RWPE2 (cell line): ENCODE results near the gene MEIOSIN.

ENCODE experiments used
- ATAC-seq: fragments of 200-7000 bp; cut with Tn5 transposase; 3 replicates; pipeline ENCODE4 v1.9.1; 2021; ENCODE audit warnings: low read depth
- DNase-seq: peaks from one replicate; pipeline ENCODE4 v3.0.0-alpha.2; 2020; ENCODE audit warnings: low spot score
- H3K27ac ChIP-seq: fragments of 450-650 bp; 2 replicates; pipeline ENCODE4 v1.5.1; 2017; ENCODE audit warnings: mild to moderate bottlenecking; ENCODE audit not compliant: poor library complexity, severe bottlenecking
- H3K27me3 ChIP-seq: fragments of 250-450 bp; sonication (Bioruptor Pico); 2 replicates; pipeline ENCODE4 v1.5.1; 2021; ENCODE audit warnings: mild to moderate bottlenecking, moderate library complexity; ENCODE audit not compliant: insufficient read depth, poor library complexity, severe bottlenecking
- H3K36me3 ChIP-seq: fragments of 250-450 bp; sonication (Bioruptor Pico); 2 replicates; pipeline ENCODE4 v1.5.1; 2020; ENCODE audit warnings: low read depth, mild to moderate bottlenecking, moderate library complexity
- H3K4me1 ChIP-seq: fragments of 250-450 bp; sonication (Bioruptor Pico); 2 replicates; pipeline ENCODE4 v1.5.1; 2021; ENCODE audit warnings: mild to moderate bottlenecking, moderate library complexity; ENCODE audit not compliant: insufficient read depth, poor library complexity, severe bottlenecking
- H3K4me3 ChIP-seq: fragments of 250-450 bp; sonication (Bioruptor Pico); 2 replicates; pipeline ENCODE4 v1.5.1; 2021; ENCODE audit warnings: mild to moderate bottlenecking, moderate library complexity; ENCODE audit not compliant: severe bottlenecking
- H3K9me3 ChIP-seq: fragments of 250-450 bp; sonication (Bioruptor Pico); 2 replicates; pipeline ENCODE4 v1.5.1; 2021; ENCODE audit warnings: mild to moderate bottlenecking, moderate library complexity; ENCODE audit not compliant: severe bottlenecking
- TF ChIP-seq, protein P1 (sequence below): fragments of 450-650 bp; IDR thresholded peaks from one replicate; pipeline ENCODE4 v1.5.1; 2017; ENCODE audit warnings: mild to moderate bottlenecking, moderate library complexity; ENCODE audit not compliant: poor library complexity, severe bottlenecking

MEIOSIN gene

GRCh38 chr19:45692187-45693105 lies 40.8 kb upstream of the MEIOSIN start, which contains the start of gene QPCTL:
Gene QPCTL (plus strand): TSS chr19:45692666. CDS start chr19:45692704, 38 bp downstream.
- Histone ChIP-seq H3K4me1 (no peaks in the 10 kb centered on the region), H3K27me3 (no peaks in the 10 kb centered on the region), H3K9me3 (no peaks in the 10 kb centered on the region), H3K36me3 (peaks cover 42% of the 10 kb centered on the region), H3K27ac (peak within 1 kb of the TSS; percentile 67), H3K4me3 (peak within 1 kb of the TSS; percentile 73)
- TF ChIP-seq, protein P1, sequence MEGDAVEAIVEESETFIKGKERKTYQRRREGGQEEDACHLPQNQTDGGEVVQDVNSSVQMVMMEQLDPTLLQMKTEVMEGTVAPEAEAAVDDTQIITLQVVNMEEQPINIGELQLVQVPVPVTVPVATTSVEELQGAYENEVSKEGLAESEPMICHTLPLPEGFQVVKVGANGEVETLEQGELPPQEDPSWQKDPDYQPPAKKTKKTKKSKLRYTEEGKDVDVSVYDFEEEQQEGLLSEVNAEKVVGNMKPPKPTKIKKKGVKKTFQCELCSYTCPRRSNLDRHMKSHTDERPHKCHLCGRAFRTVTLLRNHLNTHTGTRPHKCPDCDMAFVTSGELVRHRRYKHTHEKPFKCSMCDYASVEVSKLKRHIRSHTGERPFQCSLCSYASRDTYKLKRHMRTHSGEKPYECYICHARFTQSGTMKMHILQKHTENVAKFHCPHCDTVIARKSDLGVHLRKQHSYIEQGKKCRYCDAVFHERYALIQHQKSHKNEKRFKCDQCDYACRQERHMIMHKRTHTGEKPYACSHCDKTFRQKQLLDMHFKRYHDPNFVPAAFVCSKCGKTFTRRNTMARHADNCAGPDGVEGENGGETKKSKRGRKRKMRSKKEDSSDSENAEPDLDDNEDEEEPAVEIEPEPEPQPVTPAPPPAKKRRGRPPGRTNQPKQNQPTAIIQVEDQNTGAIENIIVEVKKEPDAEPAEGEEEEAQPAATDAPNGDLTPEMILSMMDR = no peak
- DNase-seq = peak; percentile 100
- peak; percentile 95 for ATAC-seq

- Histone ChIP-seq H3K36me3 (peaks cover 36% of the 10 kb centered on the region), H3K4me3 (peak overlapping the region; percentile 73), H3K27ac (peak overlapping the region; percentile 67), H3K9me3 (no peaks in the 10 kb centered on the region), H3K4me1 (no peaks in the 10 kb centered on the region), H3K27me3 (no peaks in the 10 kb centered on the region)
- TF ChIP-seq, protein P1 = peak; percentile 97
- ATAC-seq (no peak), DNase-seq (peak; percentile 76)
Measured at GRCh38 chr19:45693106-45693788, 40.0 kb upstream of the MEIOSIN start.

GRCh38 chr19:45701676-45702075 lies 31.6 kb upstream of the MEIOSIN start:
- Histone ChIP-seq H3K36me3 (peaks cover 24% of the 10 kb centered on the region), H3K27me3 (no peaks in the 10 kb centered on the region), H3K4me1 (no peaks in the 10 kb centered on the region), H3K27ac (no peak overlapping the region), H3K9me3 (no peaks in the 10 kb centered on the region), H3K4me3 (no peak overlapping the region)
- ATAC-seq (no peak), DNase-seq (no peak)
- TF ChIP-seq, protein P1 = no peak

GRCh38 chr19:45705115-45705514 lies 28.1 kb upstream of the MEIOSIN start:
- Histone ChIP-seq H3K27me3 (no peaks in the 10 kb centered on the region), H3K27ac (no peak overlapping the region), H3K9me3 (no peaks in the 10 kb centered on the region), H3K36me3 (peaks cover 21% of the 10 kb centered on the region), H3K4me3 (no peak overlapping the region), H3K4me1 (no peaks in the 10 kb centered on the region)
- DNase-seq = no peak
- TF ChIP-seq, protein P1 = no peak
- peak; percentile 11; the same call in 1 of the 3 replicates for ATAC-seq
